H9 (cell line): ENCODE data around the gene CCDC170. TPM values are rescaled to one million over a fixed set of nuclear protein-coding genes. Genes with fewer than 3 reads are reported as not detected.

Experiments
- DNase-seq: peaks from one replicate; pipeline ENCODE4 v3.0.0-alpha.2; 2017
- H2AFZ ChIP-seq: one replicate; pipeline ENCODE4 v1.6.1; 2013; ENCODE audit warnings: mild to moderate bottlenecking, low read length, control low read depth, moderate library complexity
- H2AK5ac ChIP-seq: 2 replicates; pipeline ENCODE4 v1.6.1; 2013; ENCODE audit warnings: low read length, control low read depth, mixed read lengths; ENCODE audit not compliant: insufficient read length
- H2BK120ac ChIP-seq: one replicate; pipeline ENCODE4 v1.6.1; 2013; ENCODE audit warnings: low read depth, mild to moderate bottlenecking, low read length, control low read depth, inconsistent platforms; ENCODE audit not compliant: poor library complexity, severe bottlenecking
- H2BK12ac ChIP-seq: 2 replicates; pipeline ENCODE4 v1.6.1; 2013; ENCODE audit warnings: low read length, control low read depth, mixed read lengths, low read depth; ENCODE audit not compliant: insufficient read length
- H2BK15ac ChIP-seq: 2 replicates; pipeline ENCODE4 v1.6.1; 2013; ENCODE audit warnings: low read depth, low read length, control low read depth
- H2BK20ac ChIP-seq: one replicate; pipeline ENCODE4 v1.6.1; 2013; ENCODE audit warnings: low read depth, mild to moderate bottlenecking, low read length, control low read depth, inconsistent platforms; ENCODE audit not compliant: poor library complexity, severe bottlenecking
- H2BK5ac ChIP-seq: 2 replicates; pipeline ENCODE4 v1.6.1; 2013; ENCODE audit warnings: low read length, control low read depth, mixed read lengths; ENCODE audit not compliant: insufficient read length
- H3K14ac ChIP-seq: 2 replicates; pipeline ENCODE4 v1.6.1; 2013; ENCODE audit warnings: low read length, control low read depth; ENCODE audit not compliant: insufficient read depth
- H3K18ac ChIP-seq: 2 replicates; pipeline ENCODE4 v1.6.1; 2013; ENCODE audit warnings: low read depth, mild to moderate bottlenecking, mixed read lengths, low read length, control low read depth; ENCODE audit not compliant: insufficient read length
- H3K23ac ChIP-seq: 2 replicates; pipeline ENCODE4 v1.6.1; 2013; ENCODE audit warnings: low read length, control low read depth, mixed read lengths, low read depth; ENCODE audit not compliant: insufficient read length
- H3K23me2 ChIP-seq: 2 replicates; pipeline ENCODE4 v1.6.1; 2013; ENCODE audit warnings: low read depth, mild to moderate bottlenecking, mixed read lengths, low read length, control low read depth; ENCODE audit not compliant: insufficient read length, poor library complexity, severe bottlenecking
- H3K27ac ChIP-seq: 2 replicates; pipeline ENCODE4 v1.5.1; 2013; ENCODE audit warnings: low read length, control low read depth, mixed read lengths, low read depth; ENCODE audit not compliant: insufficient read length
- H3K27me3 ChIP-seq: 2 replicates; pipeline ENCODE4 v1.6.1; 2013; ENCODE audit warnings: low read length, control low read depth, inconsistent platforms; ENCODE audit not compliant: insufficient read depth
- H3K4ac ChIP-seq: 2 replicates; pipeline ENCODE4 v1.6.1; 2013; ENCODE audit warnings: low read depth, mild to moderate bottlenecking, control low read depth, inconsistent platforms, low read length, moderate library complexity
- H3K4me1 ChIP-seq: 2 replicates; pipeline ENCODE4 v1.6.1; 2013; ENCODE audit warnings: low read length, control low read depth, inconsistent platforms; ENCODE audit not compliant: insufficient read depth
- H3K4me2 ChIP-seq: 2 replicates; pipeline ENCODE4 v1.6.1; 2013; ENCODE audit warnings: low read length, control low read depth, mixed read lengths; ENCODE audit not compliant: insufficient read length, insufficient read depth
- H3K56ac ChIP-seq: 2 replicates; pipeline ENCODE4 v1.6.1; 2013; ENCODE audit warnings: low read depth, mild to moderate bottlenecking, mixed read lengths, low read length, control low read depth; ENCODE audit not compliant: insufficient read length
- H3K79me1 ChIP-seq: 2 replicates; pipeline ENCODE4 v1.6.1; 2013; ENCODE audit warnings: low read depth, mild to moderate bottlenecking, moderate library complexity, low read length, control low read depth, inconsistent platforms; ENCODE audit not compliant: insufficient read depth, poor library complexity, severe bottlenecking
- H3K79me2 ChIP-seq: 2 replicates; pipeline ENCODE4 v1.6.1; 2013; ENCODE audit warnings: low read length, control low read depth, inconsistent platforms; ENCODE audit not compliant: insufficient read depth
- H3K9ac ChIP-seq: 2 replicates; pipeline ENCODE4 v1.6.1; 2013; ENCODE audit warnings: low read length, control low read depth, mixed read lengths; ENCODE audit not compliant: insufficient read length; ENCODE audit errors: extremely low read depth
- H3K9me3 ChIP-seq: one replicate; pipeline ENCODE4 v1.6.1; 2013; ENCODE audit warnings: low read depth, low read length, inconsistent platforms; ENCODE audit not compliant: control insufficient read depth
- H3T11ph ChIP-seq: one replicate; pipeline ENCODE4 v1.6.1; 2013; ENCODE audit warnings: mild to moderate bottlenecking, low read length, control low read depth, inconsistent platforms
- H4K20me1 ChIP-seq: one replicate; pipeline ENCODE4 v1.6.1; 2013; ENCODE audit not compliant: control insufficient read depth, insufficient read length, insufficient read depth
- H4K5ac ChIP-seq: 2 replicates; pipeline ENCODE4 v1.6.1; 2013; ENCODE audit warnings: low read depth, mild to moderate bottlenecking, mixed read lengths, low read length, control low read depth; ENCODE audit not compliant: insufficient read length
- H4K8ac ChIP-seq: replicated peaks from 2 replicates; pipeline ENCODE4 v1.6.1; 2013; ENCODE audit warnings: low read length, control low read depth, mixed read lengths, low read depth; ENCODE audit not compliant: insufficient read length
- H4K91ac ChIP-seq: 2 replicates; pipeline ENCODE4 v1.6.1; 2013; ENCODE audit warnings: low read depth, mild to moderate bottlenecking, moderate library complexity, mixed read lengths, low read length, control low read depth; ENCODE audit not compliant: insufficient read length
- H3K27ac Mint-ChIP-seq, 3 experiments: 2 replicates in 2 of 3; 3 replicates in 1 of 3; pipeline ENCODE4 v1.8.0; 2020 to 2021; ENCODE audit warnings: mixed read lengths in 3 of 3, mild to moderate bottlenecking in 1 of 3, moderate library complexity in 1 of 3
- H3K27me3 Mint-ChIP-seq: 2 replicates; pipeline ENCODE4 v1.8.0; 2021; ENCODE audit warnings: low read depth, mild to moderate bottlenecking, moderate library complexity, mixed read lengths
- H3K36me3 Mint-ChIP-seq, 3 experiments: 2 replicates in 2 of 3; 3 replicates in 1 of 3; pipeline ENCODE4 v1.8.0; 2020 to 2021; ENCODE audit warnings: low read depth in 3 of 3, mixed read lengths in 3 of 3; ENCODE audit not compliant: insufficient read depth in 1 of 3
- H3K4me1 Mint-ChIP-seq, 2 experiments: 2 replicates each; pipeline ENCODE4 v1.8.0; 2020; ENCODE audit warnings: mixed read lengths in 2 of 2
- H3K4me3 Mint-ChIP-seq, 2 experiments: 2 replicates in 1 of 2; 3 replicates in 1 of 2; pipeline ENCODE4 v1.8.0; 2020 to 2021; ENCODE audit warnings: mild to moderate bottlenecking in 2 of 2, mixed read lengths in 2 of 2, moderate library complexity in 1 of 2
- H3K9me3 Mint-ChIP-seq, 2 experiments: 2 replicates in 1 of 2; 3 replicates in 1 of 2; pipeline ENCODE4 v1.8.0; 2020; ENCODE audit warnings: mild to moderate bottlenecking in 2 of 2, mixed read lengths in 2 of 2, moderate library complexity in 1 of 2
- CTCF ChIP-seq: fragments of 200-600 bp; sonication (generic); conservative IDR thresholded peaks from 3 replicates; pipeline ENCODE4 v1.8.0; 2021; ENCODE audit warnings: antibody characterized with exemption, mild to moderate bottlenecking
- WGBS: extraction: QIAGEN DNeasy Blood & Tissue Kit; methylation state at CpG from one replicate; pipeline ENCODE4 v1.1.7; 2013; ENCODE audit warnings: missing lambda C conversion rate, low lambda C conversion rate, mixed read lengths; ENCODE audit not compliant: insufficient read length; ENCODE audit errors: extremely low coverage; 5-methylcytosine and 5-hydroxymethylcytosine counted together
- total RNA-seq: library from RNA; stranded (reverse); gene quantifications from 2 replicates; pipeline ENCODE4 v1.2.1, GENCODE V29; 2021

CCDC170 gene
- total RNA-seq, 1 experiment from 2014 or later: 0.07 TPM

- H3K9ac ChIP-seq: no peak overlapping the region
- no peak overlapping the region for H3K27ac ChIP-seq
- no peak overlapping the region for H2BK120ac ChIP-seq
- no peak overlapping the region for H4K8ac ChIP-seq
- peaks cover 8 to 9% of the 10 kb centered on the region in 2 experiments for H3K4me1 Mint-ChIP-seq
- no peaks in the 10 kb centered on the region for H3K79me1 ChIP-seq
- no peaks in the 10 kb centered on the region for H3K27me3 ChIP-seq
- no peaks in the 10 kb centered on the region for H3K27me3 Mint-ChIP-seq
- no peak overlapping the region for H3K56ac ChIP-seq
- H3T11ph ChIP-seq: no peak overlapping the region
- H3K23me2 ChIP-seq: no peaks in the 10 kb centered on the region
- no peak overlapping the region for H3K14ac ChIP-seq
- H3K4me2 ChIP-seq: no peak overlapping the region
- no peak for TF ChIP-seq CTCF
- WGBS: no CpG with 5 or more reads among the region's 5 CpGs
- H3K4ac ChIP-seq: no peak overlapping the region
- no peaks in the 10 kb centered on the region for H3K36me3 Mint-ChIP-seq
- H2BK20ac ChIP-seq: no peak overlapping the region
- no peaks in the 10 kb centered on the region for H4K20me1 ChIP-seq
- no peak overlapping the region for H3K27ac Mint-ChIP-seq
- H3K79me2 ChIP-seq: no peaks in the 10 kb centered on the region
- H2BK5ac ChIP-seq: no peak overlapping the region
- no peak overlapping the region for H2BK12ac ChIP-seq
- no peaks in the 10 kb centered on the region for H3K9me3 ChIP-seq
- no peak overlapping the region for H2BK15ac ChIP-seq
- H3K9me3 Mint-ChIP-seq: no peaks in the 10 kb centered on the region
- H4K91ac ChIP-seq: no peak overlapping the region
- DNase-seq: no peak
- no peak overlapping the region for H2AK5ac ChIP-seq
- H4K5ac ChIP-seq: no peak overlapping the region
- H3K4me1 ChIP-seq: peaks cover under 1% of the 10 kb centered on the region; the same call in 1 of the 2 replicates
- H3K18ac ChIP-seq: no peak overlapping the region
- no peak overlapping the region for H3K23ac ChIP-seq
- H3K4me3 Mint-ChIP-seq: no peak overlapping the region
- no peak overlapping the region for H2AFZ ChIP-seq
These were observed 139.9 kb downstream of the CCDC170 start for GRCh38 chr6:151633526-151634335.
